NB4 (cell line): Measurements from ENCODE around the gene WIZ.

Experiments used
- DNase-seq: peaks from one replicate; pipeline ENCODE4 v3.0.0; 2010; ENCODE audit warnings: low read depth
- H3K4me3 ChIP-seq: one replicate; pipeline ENCODE4 v1.5.1; 2011; ENCODE audit warnings: mild to moderate bottlenecking, low read depth, low read length, moderate library complexity
- MYC ChIP-seq: IDR thresholded peaks from 2 replicates; pipeline ENCODE4 v1.6.1; 2011; ENCODE audit warnings: low read depth, low read length
- POLR2A ChIP-seq: IDR thresholded peaks from 2 replicates; pipeline ENCODE4 v1.6.1; 2011; ENCODE audit warnings: mild to moderate bottlenecking; ENCODE audit not compliant: insufficient read length; ENCODE audit errors: extremely low read depth
- TF ChIP-seq, protein P1 (sequence below): IDR thresholded peaks from 2 replicates; pipeline ENCODE4 v1.6.1; 2011; ENCODE audit warnings: low read depth, low read length
- TF ChIP-seq, protein P2 (sequence below): IDR thresholded peaks from one replicate; pipeline ENCODE4 v1.5.1; 2012; ENCODE audit warnings: low read depth, low read length

WIZ gene

DNA sequence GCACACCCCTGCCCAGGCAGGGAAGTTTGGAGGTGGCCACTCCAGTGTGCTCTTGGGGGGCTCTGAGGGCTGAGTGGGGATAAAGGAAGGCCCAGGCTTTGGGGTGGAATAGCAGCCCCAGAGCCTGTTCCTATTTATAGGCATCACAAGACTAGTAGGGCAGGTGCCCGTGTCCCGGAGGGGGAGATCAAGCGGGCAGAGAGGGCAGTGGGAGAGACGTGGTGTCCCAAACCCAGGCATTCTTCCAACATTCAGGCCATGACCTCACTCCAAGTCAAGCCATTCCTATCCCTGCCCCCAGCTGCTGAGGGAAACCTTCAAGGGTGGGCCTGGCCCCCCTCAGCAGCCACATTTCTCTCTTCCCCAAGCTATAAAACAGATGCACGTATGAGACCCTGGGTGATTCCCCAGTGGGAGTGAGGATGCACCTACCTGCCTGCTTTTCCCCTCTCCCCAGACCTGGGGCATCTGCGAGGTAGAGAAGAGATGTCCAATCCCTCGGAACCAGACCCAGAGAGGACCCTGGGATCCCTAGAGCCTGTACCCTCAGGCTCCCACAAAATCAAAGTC lies 3.9 kb downstream of the WIZ start:
- DNase-seq: no peak
- TF ChIP-seq POLR2A (no peak), MYC (no peak)
- TF ChIP-seq, protein P1, sequence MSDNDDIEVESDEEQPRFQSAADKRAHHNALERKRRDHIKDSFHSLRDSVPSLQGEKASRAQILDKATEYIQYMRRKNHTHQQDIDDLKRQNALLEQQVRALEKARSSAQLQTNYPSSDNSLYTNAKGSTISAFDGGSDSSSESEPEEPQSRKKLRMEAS: no peak
- TF ChIP-seq, protein P2, sequence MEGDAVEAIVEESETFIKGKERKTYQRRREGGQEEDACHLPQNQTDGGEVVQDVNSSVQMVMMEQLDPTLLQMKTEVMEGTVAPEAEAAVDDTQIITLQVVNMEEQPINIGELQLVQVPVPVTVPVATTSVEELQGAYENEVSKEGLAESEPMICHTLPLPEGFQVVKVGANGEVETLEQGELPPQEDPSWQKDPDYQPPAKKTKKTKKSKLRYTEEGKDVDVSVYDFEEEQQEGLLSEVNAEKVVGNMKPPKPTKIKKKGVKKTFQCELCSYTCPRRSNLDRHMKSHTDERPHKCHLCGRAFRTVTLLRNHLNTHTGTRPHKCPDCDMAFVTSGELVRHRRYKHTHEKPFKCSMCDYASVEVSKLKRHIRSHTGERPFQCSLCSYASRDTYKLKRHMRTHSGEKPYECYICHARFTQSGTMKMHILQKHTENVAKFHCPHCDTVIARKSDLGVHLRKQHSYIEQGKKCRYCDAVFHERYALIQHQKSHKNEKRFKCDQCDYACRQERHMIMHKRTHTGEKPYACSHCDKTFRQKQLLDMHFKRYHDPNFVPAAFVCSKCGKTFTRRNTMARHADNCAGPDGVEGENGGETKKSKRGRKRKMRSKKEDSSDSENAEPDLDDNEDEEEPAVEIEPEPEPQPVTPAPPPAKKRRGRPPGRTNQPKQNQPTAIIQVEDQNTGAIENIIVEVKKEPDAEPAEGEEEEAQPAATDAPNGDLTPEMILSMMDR: no peak
- no peak overlapping the region for H3K4me3 ChIP-seq

DNA sequence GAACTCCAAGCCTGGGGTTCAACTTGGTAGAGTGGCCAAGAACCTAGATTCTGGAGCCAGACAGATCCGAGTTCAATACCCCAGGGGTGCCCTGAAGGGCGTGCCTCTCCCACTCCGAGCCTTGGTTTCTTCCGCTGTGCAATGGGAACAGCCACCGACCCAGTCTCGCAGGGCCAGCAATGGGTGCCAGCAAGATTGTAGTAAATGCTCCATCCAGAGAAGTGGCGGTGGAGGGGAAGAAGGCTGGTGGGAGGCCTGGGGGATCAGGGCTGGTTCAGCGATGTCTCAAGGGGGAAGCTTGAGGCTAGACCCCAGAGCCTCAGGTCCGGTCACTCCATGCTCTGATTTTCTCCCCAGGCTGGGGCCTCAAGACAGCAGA lies 4.5 kb downstream of the WIZ start:
- H3K4me3 ChIP-seq: no peak overlapping the region
- TF ChIP-seq, protein P2: no peak
- TF ChIP-seq MYC: no peak
- TF ChIP-seq POLR2A: no peak
- TF ChIP-seq, protein P1: no peak
- DNase-seq: no peak

DNA sequence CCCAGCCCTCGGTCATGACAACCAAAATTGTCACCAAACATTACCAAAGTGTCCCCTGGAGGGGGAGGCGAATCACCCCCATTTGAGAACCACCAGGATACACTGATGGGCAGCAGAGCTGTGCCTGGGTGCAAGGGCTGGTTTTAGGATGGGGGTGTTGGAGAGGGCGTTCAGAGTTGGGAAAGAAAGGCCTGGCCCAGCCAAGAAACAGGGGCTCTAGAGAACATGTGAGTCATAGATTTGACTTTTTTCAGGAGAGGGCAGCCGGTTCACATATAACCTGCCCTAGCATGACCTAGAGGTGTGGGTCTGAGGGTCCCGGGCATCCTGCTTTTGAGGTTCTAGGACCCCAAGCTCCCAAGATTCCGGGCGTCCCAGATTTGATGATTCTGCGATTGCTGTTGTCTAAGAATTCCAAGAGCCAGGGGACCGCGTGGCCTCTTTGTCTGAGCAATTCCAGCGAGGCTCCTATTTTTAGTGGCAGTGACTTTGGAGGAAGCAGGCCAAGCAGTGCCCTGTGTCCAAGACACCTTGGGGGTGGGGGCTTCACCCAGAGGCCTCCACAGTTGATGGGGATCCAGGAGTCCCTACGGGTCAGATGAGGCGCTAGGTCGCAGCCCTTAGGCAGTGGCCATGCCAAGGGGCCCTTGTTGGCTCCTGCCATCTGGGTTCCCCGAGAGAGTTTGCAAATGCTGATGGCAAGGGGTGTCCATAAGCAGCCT lies 5.1 kb downstream of the WIZ start:
- no peak for DNase-seq
- TF ChIP-seq, protein P1: no peak
- TF ChIP-seq POLR2A (no peak), MYC (no peak)
- TF ChIP-seq, protein P2: no peak
- no peak overlapping the region for H3K4me3 ChIP-seq

DNA sequence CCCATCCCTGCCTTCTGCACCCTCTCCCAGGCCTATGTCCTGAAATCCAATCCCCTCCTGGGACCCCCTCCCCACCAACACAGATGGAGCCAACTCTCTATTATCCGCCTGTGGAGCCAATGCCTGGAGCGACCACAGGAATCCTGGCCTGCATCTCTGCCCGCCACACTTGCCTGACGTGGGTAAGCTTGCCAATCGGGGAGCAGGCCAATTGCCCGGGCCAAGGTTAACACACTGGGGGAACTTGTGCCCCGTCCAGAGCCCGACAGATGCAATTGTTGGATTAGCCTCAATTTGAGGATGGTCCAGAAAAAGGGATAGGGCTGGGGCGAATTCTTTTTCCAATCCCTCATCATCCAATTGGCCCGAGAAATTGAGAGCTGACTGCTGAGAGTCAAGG lies 5.9 kb downstream of the WIZ start:
- DNase-seq: no peak
- TF ChIP-seq MYC (no peak), POLR2A (no peak)
- TF ChIP-seq, protein P1: no peak
- TF ChIP-seq, protein P2: no peak
- H3K4me3 ChIP-seq: no peak overlapping the region

DNA sequence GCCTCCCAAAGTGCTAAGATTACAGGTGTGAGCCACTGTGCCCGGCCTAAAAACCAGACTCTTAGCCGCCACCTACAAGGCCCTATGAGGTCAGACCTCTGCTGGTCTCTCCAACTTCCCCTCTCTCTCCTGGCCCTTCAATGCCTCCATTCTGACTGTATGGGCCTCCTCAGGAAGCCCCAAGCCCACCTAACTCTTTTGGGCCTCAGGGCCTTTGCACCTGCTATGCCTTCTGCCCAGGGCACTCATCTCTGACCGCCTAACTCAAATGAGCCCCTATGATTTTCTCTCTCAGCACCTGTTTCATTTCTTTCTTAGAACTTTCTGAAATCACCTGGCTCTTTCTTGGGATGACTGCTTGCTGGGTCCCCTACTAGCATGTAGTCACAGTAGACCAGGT lies 6.4 kb downstream of the WIZ start:
- DNase-seq: no peak
- no peak overlapping the region for H3K4me3 ChIP-seq
- TF ChIP-seq, protein P2: no peak
